H1 (cell line): Measurements from ENCODE around the gene XDH. TPM values are rescaled to one million over a fixed set of nuclear protein-coding genes. Genes with fewer than 3 reads are reported as not detected.

Experiments
- BACH1 ChIP-seq: IDR thresholded peaks from 2 replicates; pipeline ENCODE4 v1.6.1; 2012; ENCODE audit warnings: low read length, improper control_type of control experiment
- CBX5 ChIP-seq: fragments of 300-800, 300-1000 bp; sonication (generic); IDR thresholded peaks from 2 replicates; pipeline ENCODE4 v1.7.1; 2016; ENCODE audit warnings: antibody characterized with exemption, low read length, low read depth
- CHD1 ChIP-seq: IDR thresholded peaks from 2 replicates; pipeline ENCODE4 v1.6.1; 2012; ENCODE audit warnings: low read depth, low read length, improper control_type of control experiment
- KDM4A ChIP-seq: IDR thresholded peaks from one replicate; pipeline ENCODE4 v1.7.1; 2012; ENCODE audit warnings: low read depth, mild to moderate bottlenecking, moderate library complexity, low read length, inconsistent platforms; ENCODE audit not compliant: severe bottlenecking
- RNF2 ChIP-seq: fragments of 200-900, 300-1000 bp; sonication (generic); IDR thresholded peaks from 2 replicates; pipeline ENCODE4 v1.7.1; 2016; ENCODE audit warnings: borderline replicate concordance, low read depth, mild to moderate bottlenecking, antibody characterized with exemption, low read length; ENCODE audit not compliant: poor library complexity, severe bottlenecking; ENCODE audit errors: missing control alignments
- SP4 ChIP-seq: IDR thresholded peaks from 2 replicates; pipeline ENCODE4 v1.6.1; 2012; ENCODE audit warnings: low read length, inconsistent platforms
- polyA plus RNA-seq, 7 experiments: library from polyadenylated mRNA; depleted of rRNA in 3 of 7; stranded (reverse) in 5 of 7; unstranded in 2 of 7; fragments of >200 nt in 5 of 7; fragments of 200-250 nt in 2 of 7; gene quantifications; 1 replicate in 5 of 7; 2 replicates in 1 of 7; 4 replicates in 1 of 7; pipeline versions ENCODE4 v1.2.1 to v1.2.3, GENCODE V29; 2011 to 2013; ENCODE audit warnings: missing spikeins in 2 of 7, mixed read lengths in 2 of 7
- total RNA-seq: library from RNA; stranded (reverse); fragmentation: NEBNext Ultra II Directional; extraction: Animal tissue kit (Norgen Biotek cat#: 25700); gene quantifications from 2 replicates; pipeline ENCODE4 v1.2.1, GENCODE V29; 2021
- TF ChIP-seq, protein P1 (sequence below): fragments of 300-600 bp; sonication (generic); IDR thresholded peaks from 2 replicates; pipeline ENCODE4 v1.7.1; 2012; ENCODE audit warnings: low read length, moderate library complexity, mild to moderate bottlenecking, inconsistent platforms; ENCODE audit not compliant: insufficient replicate concordance
- TF ChIP-seq, protein P2 (sequence below): IDR thresholded peaks from 2 replicates; pipeline ENCODE4 v1.6.1; 2012; ENCODE audit warnings: low read length, inconsistent platforms

Gene XDH
- total and polyA plus RNA-seq, 2 of the 8 experiments (the other 6 are each of a cell fraction or from before 2014, with no cell fraction given) = 0.68 to 1.2 TPM

DNA sequence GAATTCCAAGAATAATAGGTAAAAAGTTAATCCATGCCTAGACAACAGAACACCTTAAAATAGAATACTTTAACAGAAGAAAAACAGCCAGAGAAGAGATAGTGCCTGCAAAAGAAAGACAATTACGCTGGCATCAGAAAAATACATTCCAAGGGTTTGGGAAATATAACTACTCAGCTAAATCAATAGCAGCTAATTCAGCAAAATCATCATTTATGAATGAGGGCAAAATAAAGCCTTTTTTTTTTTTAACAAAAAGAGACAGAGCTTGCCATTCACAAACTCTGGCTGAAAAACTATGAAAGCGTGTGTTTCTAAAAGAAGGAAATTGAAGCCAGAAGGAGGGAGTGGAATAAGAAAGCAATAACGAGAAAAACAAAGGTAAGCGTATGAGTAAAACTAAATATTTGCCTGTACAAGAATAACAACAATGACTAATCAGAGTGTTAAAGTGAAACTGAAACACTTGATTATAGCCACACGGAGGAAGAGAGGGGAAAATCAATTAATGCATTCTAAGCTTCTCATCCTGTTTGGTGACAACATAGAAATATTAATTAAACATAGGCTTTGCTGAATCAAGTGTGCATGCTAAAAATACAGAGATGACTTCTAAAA lies 90.4 kb downstream of the XDH start (continued):
- TF ChIP-seq, protein P1, sequence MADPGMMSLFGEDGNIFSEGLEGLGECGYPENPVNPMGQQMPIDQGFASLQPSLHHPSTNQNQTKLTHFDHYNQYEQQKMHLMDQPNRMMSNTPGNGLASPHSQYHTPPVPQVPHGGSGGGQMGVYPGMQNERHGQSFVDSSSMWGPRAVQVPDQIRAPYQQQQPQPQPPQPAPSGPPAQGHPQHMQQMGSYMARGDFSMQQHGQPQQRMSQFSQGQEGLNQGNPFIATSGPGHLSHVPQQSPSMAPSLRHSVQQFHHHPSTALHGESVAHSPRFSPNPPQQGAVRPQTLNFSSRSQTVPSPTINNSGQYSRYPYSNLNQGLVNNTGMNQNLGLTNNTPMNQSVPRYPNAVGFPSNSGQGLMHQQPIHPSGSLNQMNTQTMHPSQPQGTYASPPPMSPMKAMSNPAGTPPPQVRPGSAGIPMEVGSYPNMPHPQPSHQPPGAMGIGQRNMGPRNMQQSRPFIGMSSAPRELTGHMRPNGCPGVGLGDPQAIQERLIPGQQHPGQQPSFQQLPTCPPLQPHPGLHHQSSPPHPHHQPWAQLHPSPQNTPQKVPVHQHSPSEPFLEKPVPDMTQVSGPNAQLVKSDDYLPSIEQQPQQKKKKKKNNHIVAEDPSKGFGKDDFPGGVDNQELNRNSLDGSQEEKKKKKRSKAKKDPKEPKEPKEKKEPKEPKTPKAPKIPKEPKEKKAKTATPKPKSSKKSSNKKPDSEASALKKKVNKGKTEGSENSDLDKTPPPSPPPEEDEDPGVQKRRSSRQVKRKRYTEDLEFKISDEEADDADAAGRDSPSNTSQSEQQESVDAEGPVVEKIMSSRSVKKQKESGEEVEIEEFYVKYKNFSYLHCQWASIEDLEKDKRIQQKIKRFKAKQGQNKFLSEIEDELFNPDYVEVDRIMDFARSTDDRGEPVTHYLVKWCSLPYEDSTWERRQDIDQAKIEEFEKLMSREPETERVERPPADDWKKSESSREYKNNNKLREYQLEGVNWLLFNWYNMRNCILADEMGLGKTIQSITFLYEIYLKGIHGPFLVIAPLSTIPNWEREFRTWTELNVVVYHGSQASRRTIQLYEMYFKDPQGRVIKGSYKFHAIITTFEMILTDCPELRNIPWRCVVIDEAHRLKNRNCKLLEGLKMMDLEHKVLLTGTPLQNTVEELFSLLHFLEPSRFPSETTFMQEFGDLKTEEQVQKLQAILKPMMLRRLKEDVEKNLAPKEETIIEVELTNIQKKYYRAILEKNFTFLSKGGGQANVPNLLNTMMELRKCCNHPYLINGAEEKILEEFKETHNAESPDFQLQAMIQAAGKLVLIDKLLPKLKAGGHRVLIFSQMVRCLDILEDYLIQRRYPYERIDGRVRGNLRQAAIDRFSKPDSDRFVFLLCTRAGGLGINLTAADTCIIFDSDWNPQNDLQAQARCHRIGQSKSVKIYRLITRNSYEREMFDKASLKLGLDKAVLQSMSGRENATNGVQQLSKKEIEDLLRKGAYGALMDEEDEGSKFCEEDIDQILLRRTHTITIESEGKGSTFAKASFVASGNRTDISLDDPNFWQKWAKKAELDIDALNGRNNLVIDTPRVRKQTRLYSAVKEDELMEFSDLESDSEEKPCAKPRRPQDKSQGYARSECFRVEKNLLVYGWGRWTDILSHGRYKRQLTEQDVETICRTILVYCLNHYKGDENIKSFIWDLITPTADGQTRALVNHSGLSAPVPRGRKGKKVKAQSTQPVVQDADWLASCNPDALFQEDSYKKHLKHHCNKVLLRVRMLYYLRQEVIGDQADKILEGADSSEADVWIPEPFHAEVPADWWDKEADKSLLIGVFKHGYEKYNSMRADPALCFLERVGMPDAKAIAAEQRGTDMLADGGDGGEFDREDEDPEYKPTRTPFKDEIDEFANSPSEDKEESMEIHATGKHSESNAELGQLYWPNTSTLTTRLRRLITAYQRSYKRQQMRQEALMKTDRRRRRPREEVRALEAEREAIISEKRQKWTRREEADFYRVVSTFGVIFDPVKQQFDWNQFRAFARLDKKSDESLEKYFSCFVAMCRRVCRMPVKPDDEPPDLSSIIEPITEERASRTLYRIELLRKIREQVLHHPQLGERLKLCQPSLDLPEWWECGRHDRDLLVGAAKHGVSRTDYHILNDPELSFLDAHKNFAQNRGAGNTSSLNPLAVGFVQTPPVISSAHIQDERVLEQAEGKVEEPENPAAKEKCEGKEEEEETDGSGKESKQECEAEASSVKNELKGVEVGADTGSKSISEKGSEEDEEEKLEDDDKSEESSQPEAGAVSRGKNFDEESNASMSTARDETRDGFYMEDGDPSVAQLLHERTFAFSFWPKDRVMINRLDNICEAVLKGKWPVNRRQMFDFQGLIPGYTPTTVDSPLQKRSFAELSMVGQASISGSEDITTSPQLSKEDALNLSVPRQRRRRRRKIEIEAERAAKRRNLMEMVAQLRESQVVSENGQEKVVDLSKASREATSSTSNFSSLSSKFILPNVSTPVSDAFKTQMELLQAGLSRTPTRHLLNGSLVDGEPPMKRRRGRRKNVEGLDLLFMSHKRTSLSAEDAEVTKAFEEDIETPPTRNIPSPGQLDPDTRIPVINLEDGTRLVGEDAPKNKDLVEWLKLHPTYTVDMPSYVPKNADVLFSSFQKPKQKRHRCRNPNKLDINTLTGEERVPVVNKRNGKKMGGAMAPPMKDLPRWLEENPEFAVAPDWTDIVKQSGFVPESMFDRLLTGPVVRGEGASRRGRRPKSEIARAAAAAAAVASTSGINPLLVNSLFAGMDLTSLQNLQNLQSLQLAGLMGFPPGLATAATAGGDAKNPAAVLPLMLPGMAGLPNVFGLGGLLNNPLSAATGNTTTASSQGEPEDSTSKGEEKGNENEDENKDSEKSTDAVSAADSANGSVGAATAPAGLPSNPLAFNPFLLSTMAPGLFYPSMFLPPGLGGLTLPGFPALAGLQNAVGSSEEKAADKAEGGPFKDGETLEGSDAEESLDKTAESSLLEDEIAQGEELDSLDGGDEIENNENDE = no peak
- TF ChIP-seq BACH1 (no peak), CHD1 (no peak), KDM4A (no peak), RNF2 (no peak), CBX5 (no peak), SP4 (no peak)
- TF ChIP-seq, protein P2, sequence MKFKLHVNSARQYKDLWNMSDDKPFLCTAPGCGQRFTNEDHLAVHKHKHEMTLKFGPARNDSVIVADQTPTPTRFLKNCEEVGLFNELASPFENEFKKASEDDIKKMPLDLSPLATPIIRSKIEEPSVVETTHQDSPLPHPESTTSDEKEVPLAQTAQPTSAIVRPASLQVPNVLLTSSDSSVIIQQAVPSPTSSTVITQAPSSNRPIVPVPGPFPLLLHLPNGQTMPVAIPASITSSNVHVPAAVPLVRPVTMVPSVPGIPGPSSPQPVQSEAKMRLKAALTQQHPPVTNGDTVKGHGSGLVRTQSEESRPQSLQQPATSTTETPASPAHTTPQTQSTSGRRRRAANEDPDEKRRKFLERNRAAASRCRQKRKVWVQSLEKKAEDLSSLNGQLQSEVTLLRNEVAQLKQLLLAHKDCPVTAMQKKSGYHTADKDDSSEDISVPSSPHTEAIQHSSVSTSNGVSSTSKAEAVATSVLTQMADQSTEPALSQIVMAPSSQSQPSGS = no peak
